Measurements from ENCODE around the gene ZBP1.

DNA sequence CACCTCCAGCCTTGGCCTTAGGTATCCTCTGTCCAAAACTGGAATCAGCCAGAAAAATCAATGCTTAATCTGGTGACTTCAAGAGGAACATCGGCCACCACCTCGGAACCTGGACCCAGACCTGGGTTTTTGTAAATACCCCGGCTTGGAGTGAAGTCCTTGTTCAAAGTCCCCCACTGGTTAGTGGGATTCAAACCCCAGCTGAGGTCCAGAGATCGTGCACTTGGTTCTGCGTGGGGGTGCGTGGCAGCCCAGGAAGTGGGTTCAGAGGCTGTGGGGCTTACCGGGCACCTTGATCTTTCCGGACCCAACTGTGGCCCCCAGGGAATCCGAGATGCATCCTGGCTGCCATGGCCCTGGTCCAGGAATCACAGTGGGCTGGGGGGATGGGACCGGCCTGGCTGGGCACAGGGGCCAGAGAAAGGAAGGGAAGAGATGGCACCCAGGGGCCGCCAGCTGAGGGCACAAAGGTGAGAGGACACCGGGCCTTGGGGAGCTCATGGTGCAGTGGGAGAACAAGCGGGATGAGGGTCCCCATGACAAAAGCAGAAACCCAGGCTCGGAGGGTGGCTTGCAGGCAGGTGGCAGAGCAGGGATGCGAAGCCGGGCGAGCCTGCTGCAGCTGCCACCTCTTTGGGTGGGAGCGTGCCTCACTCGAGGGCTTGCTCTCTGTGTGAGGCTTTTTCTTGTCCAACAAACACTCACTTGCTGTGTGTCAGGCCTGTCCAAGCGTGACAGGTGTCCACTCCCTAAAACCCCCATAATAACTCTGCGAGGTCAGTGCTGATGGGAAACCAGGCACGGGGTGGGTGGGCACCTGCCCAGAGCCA is 27.7 kb downstream of the ZBP1 start:
- TF ChIP-seq CTCF (IDR thresholded peaks at IDR 0.05; ENCODE audit: low read length) (no peak), EZH2 (optimal IDR thresholded peaks at IDR 0.05; ENCODE audit: low read depth, low read length) (no peak)
